ENCODE measurements around the gene PNKP. TPM values are rescaled to one million over a fixed set of nuclear protein-coding genes. Genes with fewer than 3 reads are reported as not detected.

The PNKP gene
- total and polyA plus RNA-seq, 2 of the 8 experiments (the other 6 are each of a cell fraction or from before 2014, with no cell fraction given) = 45.8 to 105 TPM

GRCh38 chr19:49876422-49877019 is 9.1 kb upstream of the PNKP start:
- H3K4ac ChIP-seq (replicated peaks; ENCODE audit: insufficient read length, low read depth, low read length) = peak overlapping the region; percentile 89
- H2BK15ac ChIP-seq (ENCODE audit: low read length) = peak overlapping the region; percentile 97; the same call in 1 of the 2 replicates
- peak overlapping the region; percentile 94 to 99 (median 98) for H3K9ac ChIP-seq (replicated peaks in 1 of 4; ENCODE audit: extremely low read depth in 1 of 4, low read depth in 3 of 4, low read length in 3 of 4)
- FAIRE-seq = no peak
- no peak overlapping the region for H3K23ac ChIP-seq (ENCODE audit: insufficient read length)
- peak overlapping the region; percentile 100 for H2BK5ac ChIP-seq (ENCODE audit: low read depth, low read length)
- peak overlapping the region; percentile 97 for H4K91ac ChIP-seq (replicated peaks; ENCODE audit: insufficient read length, low read length)
- H3K23me2 ChIP-seq (ENCODE audit: low read depth, low read length) = peaks cover 16% of the 10 kb centered on the region
- peak overlapping the region; percentile 99 for H2BK12ac ChIP-seq (ENCODE audit: low read depth, low read length)
- peaks cover 0 to 13% (median 7%) of the 10 kb centered on the region in 4 experiments; a peak in 6 of 7 replicates for H3K4me1 ChIP-seq (replicated peaks in 1 of 4; ENCODE audit: control insufficient read depth in 3 of 4, insufficient read depth in 4 of 4, low read length in 3 of 4)
- H4K8ac ChIP-seq (ENCODE audit: extremely low read depth, insufficient read depth, low read length) = peak overlapping the region; percentile 99; the same call in 1 of the 2 replicates
- peak overlapping the region; percentile 99 for H3K27ac ChIP-seq (ENCODE audit: low read depth, low read length)
- peak overlapping the region; percentile 90 to 95 (median 92) for H3K4me3 ChIP-seq (ENCODE audit: extremely low read depth in 1 of 4, insufficient read depth in 2 of 4, low read depth in 3 of 4, low read length in 4 of 4)
- no peaks in the 10 kb centered on the region for H3K9me3 ChIP-seq (ENCODE audit: insufficient read depth in 2 of 2, low read depth in 1 of 2, low read length in 1 of 2)
- peak overlapping the region; percentile 44 for H2BK120ac ChIP-seq (replicated peaks; ENCODE audit: low read depth, low read length)
- H4K20me1 ChIP-seq (replicated peaks in 1 of 2; ENCODE audit: control insufficient read depth in 1 of 2, insufficient read depth in 2 of 2, low read length in 2 of 2) = peaks cover 5 to 7% of the 10 kb centered on the region in 2 experiments
- H4K5ac ChIP-seq (ENCODE audit: insufficient read length, low read depth, low read length) = peak overlapping the region; percentile 97
- ChIA-PET CTCF (ENCODE audit: partially characterized antibody) (interaction anchor here (0.6 to 1.8 kb wide), 3 partner anchors 11 to 14 kb away, joined by 3 to 6 read pairs (median 3); no protein-coding TSS in a partner anchor), POLR2A (ENCODE audit: partially characterized antibody) (interaction anchor here (0.8 to 6.2 kb wide), 21 partner anchors 10 to 377 kb away, joined by 3 to 76 read pairs (median 5); partner anchors contain the start of genes ATF5, CPT1C, MED25 and NUP62)
- peaks cover 19% of the 10 kb centered on the region for H3K79me1 ChIP-seq (ENCODE audit: low read depth, low read length)
- peaks cover 0 to 30% of the 10 kb centered on the region in 2 experiments; a peak in 2 of 4 replicates for H3K79me2 ChIP-seq (ENCODE audit: control insufficient read depth in 1 of 2, insufficient read depth in 2 of 2, low read length in 2 of 2)
- 0 out of 2 replicates have a peak overlapping the region, but pooled peaks have one; percentile 87 for H2BK20ac ChIP-seq (ENCODE audit: low read length)
- H2AFZ ChIP-seq (ENCODE audit: low read length) = peak overlapping the region; percentile 98
- no peaks in the 10 kb centered on the region for H3K27me3 ChIP-seq (replicated peaks in 1 of 4; ENCODE audit: control insufficient read depth in 3 of 4, extremely low read depth in 1 of 4, insufficient read depth in 3 of 4, low read length in 3 of 4)
- peak overlapping the region; percentile 90 to 92 for H3K4me2 ChIP-seq (ENCODE audit: insufficient read depth in 1 of 2, low read depth in 2 of 2, low read length in 2 of 2)
- H3K36me3 ChIP-seq (ENCODE audit: control insufficient read depth in 2 of 4, insufficient read depth in 4 of 4, low read length in 3 of 4) = peaks cover 5 to 22% (median 18%) of the 10 kb centered on the region in 4 experiments
- H3K14ac ChIP-seq (ENCODE audit: insufficient read length) = no peak overlapping the region
- WGBS, 2 experiments (ENCODE audit: extremely low coverage in 1 of 2, insufficient coverage in 1 of 2, insufficient read length in 1 of 2, insufficient replicate concordance in 2 of 2, low coverage in 1 of 2, low lambda C conversion rate in 2 of 2, missing lambda C conversion rate in 1 of 2) = 2% methylated on average over 40 of the region's 46 CpGs; no CpG with 5 or more reads in 1 of the 2 experiments
- peak; percentile 95 to 96 for DNase-seq (ENCODE audit: low read depth in 1 of 2, low spot score in 2 of 2)
- H3K56ac ChIP-seq (replicated peaks; ENCODE audit: insufficient read length, low read depth, low read length) = peak overlapping the region; percentile 93
- H2AK5ac ChIP-seq (ENCODE audit: low read depth, low read length) = peak overlapping the region; percentile 86; the same call in 1 of the 2 replicates
- H3K18ac ChIP-seq (ENCODE audit: extremely low read depth, low read length) = peak overlapping the region; percentile 94
- TF ChIP-seq CTCF (IDR thresholded peaks at IDR 0.05; ENCODE audit: control extremely low read depth in 1 of 3, insufficient read depth in 1 of 3, low read depth in 1 of 3, low read length in 3 of 3) (no peak), TAF7 (optimal IDR thresholded peaks at IDR 0.05; ENCODE audit: borderline replicate concordance, low read depth, low read length) (no peak), KDM4A (IDR thresholded peaks at IDR 0.05; ENCODE audit: low read depth, low read length, severe bottlenecking) (peak; percentile 21), KDM5A (IDR thresholded peaks at IDR 0.05; ENCODE audit: low read length) (peak; percentile 92), NRF1 (IDR thresholded peaks at IDR 0.05; ENCODE audit: low read depth, low read length) (no peak), USF2 (IDR thresholded peaks at IDR 0.05; ENCODE audit: low read length) (peak; percentile 39), CHD1 (IDR thresholded peaks at IDR 0.05; ENCODE audit: low read depth, low read length) (no peak)

Measured in H1 (cell line).